Body of pancreas (tissue), 4 donors: ENCODE data around the gene EIF1AD.

ENCODE experiments used
- CTCF ChIP-seq, 7 experiments: fragments of 450-650 bp in 4 of 7; fragments of 200-600 bp in 3 of 7; sonication (generic) in 3 of 7; IDR thresholded peaks; one replicate each; pipeline ENCODE4 v1.5.1; 2016 to 2019; ENCODE audit warnings: antibody characterized with exemption in 7 of 7
- POLR2A ChIP-seq, 3 donors: fragments of 450-650 bp; IDR thresholded peaks; one replicate each; pipeline ENCODE4 v1.6.1; 2016; ENCODE audit warnings: antibody characterized with exemption in 3 of 3, mild to moderate bottlenecking in 2 of 3

- TF ChIP-seq CTCF (IDR thresholded peaks at IDR 0.05), result no peak
- TF ChIP-seq POLR2A (IDR thresholded peaks at IDR 0.05), result no peak
Measured at GRCh38 chr11:66007201-66007634, 5.3 kb upstream of the EIF1AD start.
